Measurements from ENCODE around the gene GRM7. TPM values are rescaled to one million over a fixed set of nuclear protein-coding genes. Genes with fewer than 3 reads are reported as not detected.

Gene GRM7
- total and polyA plus RNA-seq, 8 donors, result 0.05 to 2.2 TPM; not detected in 6

- Histone ChIP-seq H3K27ac (no peak overlapping the region), H3K4me3 (no peak overlapping the region), H3K4me1 (peaks cover 0 to 4% (median 0%) of the 10 kb centered on the region in 4 donors), H3K9me3 (no peaks in the 10 kb centered on the region), H3K27me3 (no peaks in the 10 kb centered on the region), H3K36me3 (no peaks in the 10 kb centered on the region)
- TF ChIP-seq EP300 (IDR thresholded peaks at IDR 0.05), result no peak
- TF ChIP-seq, protein P1, sequence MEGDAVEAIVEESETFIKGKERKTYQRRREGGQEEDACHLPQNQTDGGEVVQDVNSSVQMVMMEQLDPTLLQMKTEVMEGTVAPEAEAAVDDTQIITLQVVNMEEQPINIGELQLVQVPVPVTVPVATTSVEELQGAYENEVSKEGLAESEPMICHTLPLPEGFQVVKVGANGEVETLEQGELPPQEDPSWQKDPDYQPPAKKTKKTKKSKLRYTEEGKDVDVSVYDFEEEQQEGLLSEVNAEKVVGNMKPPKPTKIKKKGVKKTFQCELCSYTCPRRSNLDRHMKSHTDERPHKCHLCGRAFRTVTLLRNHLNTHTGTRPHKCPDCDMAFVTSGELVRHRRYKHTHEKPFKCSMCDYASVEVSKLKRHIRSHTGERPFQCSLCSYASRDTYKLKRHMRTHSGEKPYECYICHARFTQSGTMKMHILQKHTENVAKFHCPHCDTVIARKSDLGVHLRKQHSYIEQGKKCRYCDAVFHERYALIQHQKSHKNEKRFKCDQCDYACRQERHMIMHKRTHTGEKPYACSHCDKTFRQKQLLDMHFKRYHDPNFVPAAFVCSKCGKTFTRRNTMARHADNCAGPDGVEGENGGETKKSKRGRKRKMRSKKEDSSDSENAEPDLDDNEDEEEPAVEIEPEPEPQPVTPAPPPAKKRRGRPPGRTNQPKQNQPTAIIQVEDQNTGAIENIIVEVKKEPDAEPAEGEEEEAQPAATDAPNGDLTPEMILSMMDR (IDR thresholded peaks at IDR 0.05), result peak in 2 of 7 experiments; percentile 9 to 29
- no peak for TF ChIP-seq POLR2AphosphoS5 (IDR thresholded peaks at IDR 0.05)
- 51 to 57% (median 53%) methylated on average over 3 of the region's 3 CpGs for WGBS, 5 donors
- DNase-seq, result peak in 1 of 2 donors; percentile 16
- intact Hi-C loops (cut with DNase I; ENCODE audit: low total_unique reads), result loop anchor here (10.0 kb wide), 1 partner anchor 259 kb away; no protein-coding TSS in a partner anchor
Observed at GRCh38 chr3:7285505-7285904, 424.6 kb downstream of the GRM7 start.

GRCh38 chr3:7288133-7288532, 427.2 kb downstream of the GRM7 start:
- no peak overlapping the region for H3K4me3 ChIP-seq
- no peaks in the 10 kb centered on the region for H3K9me3 ChIP-seq
- WGBS, 5 donors, result 21 to 51% (median 42%) methylated on average over 3 of the region's 3 CpGs
- TF ChIP-seq POLR2AphosphoS5 (IDR thresholded peaks at IDR 0.05) (no peak), EP300 (IDR thresholded peaks at IDR 0.05) (no peak), POLR2A (IDR thresholded peaks at IDR 0.05) (no peak)
- TF ChIP-seq, protein P1 (IDR thresholded peaks at IDR 0.05), result no peak
- no peak overlapping the region for H3K27ac ChIP-seq
- no peaks in the 10 kb centered on the region for H3K36me3 ChIP-seq
- DNase-seq, result no peak
- intact Hi-C loops (cut with DNase I; ENCODE audit: low total_unique reads), result loop anchor here (10.0 kb wide), 1 partner anchor 257 kb away; no protein-coding TSS in a partner anchor
- no peaks in the 10 kb centered on the region for H3K27me3 ChIP-seq
- peaks cover 0 to 4% (median 0%) of the 10 kb centered on the region in 4 donors for H3K4me1 ChIP-seq

GRCh38 chr3:7289121-7289520, 428.2 kb downstream of the GRM7 start:
- Histone ChIP-seq H3K4me3 (no peak overlapping the region), H3K27ac (no peak overlapping the region), H3K4me1 (peaks cover 0 to 4% (median 0%) of the 10 kb centered on the region in 4 donors), H3K36me3 (no peaks in the 10 kb centered on the region), H3K9me3 (no peaks in the 10 kb centered on the region), H3K27me3 (no peaks in the 10 kb centered on the region)
- 18 to 56% (median 30%) methylated on average over 1 of the region's 1 CpG for WGBS, 5 donors
- TF ChIP-seq POLR2AphosphoS5 (IDR thresholded peaks at IDR 0.05) (no peak), POLR2A (IDR thresholded peaks at IDR 0.05) (no peak), EP300 (IDR thresholded peaks at IDR 0.05) (no peak)
- TF ChIP-seq, protein P1 (IDR thresholded peaks at IDR 0.05), result no peak
- intact Hi-C loops (cut with DNase I; ENCODE audit: low total_unique reads), result loop anchor here (10.0 kb wide), 1 partner anchor 256 kb away; no protein-coding TSS in a partner anchor
- DNase-seq, result no peak

- intact Hi-C loops (cut with DNase I; ENCODE audit: low total_unique reads), result no loop called here
- no peak for DNase-seq
- no peaks in the 10 kb centered on the region for H3K36me3 ChIP-seq
Observed at GRCh38 chr3:7290077-7290825, 429.3 kb downstream of the GRM7 start.

More at GRCh38 chr3:7290077-7290825, 429.3 kb downstream of the GRM7 start:
- 69 to 89% (median 79%) methylated on average over 1 of the region's 1 CpG for WGBS, 5 donors
- Histone ChIP-seq H3K4me1 (peaks cover 0 to 4% (median 0%) of the 10 kb centered on the region in 4 donors), H3K4me3 (no peak overlapping the region), H3K27ac (no peak overlapping the region), H3K9me3 (no peaks in the 10 kb centered on the region), H3K27me3 (no peaks in the 10 kb centered on the region)
- TF ChIP-seq POLR2A (IDR thresholded peaks at IDR 0.05) (no peak), POLR2AphosphoS5 (IDR thresholded peaks at IDR 0.05) (no peak), EP300 (IDR thresholded peaks at IDR 0.05) (no peak)
- TF ChIP-seq, protein P1 (IDR thresholded peaks at IDR 0.05), result no peak
